HepG2 (cell line): ENCODE data around the gene ZCCHC8.

Experiments used
- CTCF ChIP-seq: sonication (generic); formaldehyde crosslinking; IDR thresholded peaks from 2 replicates; pipeline ENCODE4 v1.5.0; 2020; ENCODE audit warnings: mild to moderate bottlenecking, missing genetic modification reagents, moderate library complexity
- TF ChIP-seq, protein P1 (sequence below): sonication (generic); formaldehyde crosslinking; IDR thresholded peaks from 2 replicates; pipeline ENCODE4 v1.9.0; 2021; ENCODE audit warnings: missing genetic modification reagents, mild to moderate bottlenecking, borderline replicate concordance

GRCh38 chr12:122526683-122527477, 26.1 kb upstream of the ZCCHC8 start, which contains the start of the genes KNTC1 and RSRC2:
- no peak for TF ChIP-seq CTCF (CRISPR knock-in tag)
- TF ChIP-seq, protein P1, sequence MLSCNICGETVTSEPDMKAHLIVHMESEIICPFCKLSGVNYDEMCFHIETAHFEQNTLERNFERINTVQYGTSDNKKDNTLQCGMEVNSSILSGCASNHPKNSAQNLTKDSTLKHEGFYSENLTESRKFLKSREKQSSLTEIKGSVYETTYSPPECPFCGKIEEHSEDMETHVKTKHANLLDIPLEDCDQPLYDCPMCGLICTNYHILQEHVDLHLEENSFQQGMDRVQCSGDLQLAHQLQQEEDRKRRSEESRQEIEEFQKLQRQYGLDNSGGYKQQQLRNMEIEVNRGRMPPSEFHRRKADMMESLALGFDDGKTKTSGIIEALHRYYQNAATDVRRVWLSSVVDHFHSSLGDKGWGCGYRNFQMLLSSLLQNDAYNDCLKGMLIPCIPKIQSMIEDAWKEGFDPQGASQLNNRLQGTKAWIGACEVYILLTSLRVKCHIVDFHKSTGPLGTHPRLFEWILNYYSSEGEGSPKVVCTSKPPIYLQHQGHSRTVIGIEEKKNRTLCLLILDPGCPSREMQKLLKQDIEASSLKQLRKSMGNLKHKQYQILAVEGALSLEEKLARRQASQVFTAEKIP (CRISPR knock-in tag): no peak
